ENCODE data around the gene TBCEL.

TBCEL gene

DNA sequence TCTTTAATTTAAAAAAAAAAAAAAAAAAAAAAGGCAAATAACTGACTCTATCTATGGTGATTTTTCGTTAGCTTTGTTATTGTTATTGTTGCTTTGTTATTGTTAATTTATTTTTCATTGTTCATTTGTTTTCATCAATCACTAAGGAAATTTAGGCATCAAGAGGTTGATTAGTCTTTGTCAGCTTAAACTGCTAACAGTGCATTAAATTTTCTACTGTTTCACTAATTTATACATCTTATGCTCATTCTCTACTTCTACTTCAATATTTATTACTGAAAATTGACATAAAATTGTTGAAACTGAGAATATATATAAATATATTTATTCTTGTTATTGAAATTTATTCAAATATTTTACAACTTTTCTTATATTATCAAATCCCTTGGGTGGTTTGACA is 24.0 kb downstream of the TBCEL start:
- H3K36me3 ChIP-seq: no peaks in the 10 kb centered on the region
- DNase-seq: no peak
- H3K9me3 ChIP-seq (ENCODE audit: severe bottlenecking): no peaks in the 10 kb centered on the region
- H3K4me3 ChIP-seq (ENCODE audit: low read depth, low read length): no peak overlapping the region
- no peak for TF ChIP-seq CTCF (IDR thresholded peaks at IDR 0.05; ENCODE audit: low read depth, low read length)
- H3K27ac ChIP-seq: no peak overlapping the region
- H3K27me3 ChIP-seq (ENCODE audit: insufficient read depth, low read depth, severe bottlenecking): no peaks in the 10 kb centered on the region

DNA sequence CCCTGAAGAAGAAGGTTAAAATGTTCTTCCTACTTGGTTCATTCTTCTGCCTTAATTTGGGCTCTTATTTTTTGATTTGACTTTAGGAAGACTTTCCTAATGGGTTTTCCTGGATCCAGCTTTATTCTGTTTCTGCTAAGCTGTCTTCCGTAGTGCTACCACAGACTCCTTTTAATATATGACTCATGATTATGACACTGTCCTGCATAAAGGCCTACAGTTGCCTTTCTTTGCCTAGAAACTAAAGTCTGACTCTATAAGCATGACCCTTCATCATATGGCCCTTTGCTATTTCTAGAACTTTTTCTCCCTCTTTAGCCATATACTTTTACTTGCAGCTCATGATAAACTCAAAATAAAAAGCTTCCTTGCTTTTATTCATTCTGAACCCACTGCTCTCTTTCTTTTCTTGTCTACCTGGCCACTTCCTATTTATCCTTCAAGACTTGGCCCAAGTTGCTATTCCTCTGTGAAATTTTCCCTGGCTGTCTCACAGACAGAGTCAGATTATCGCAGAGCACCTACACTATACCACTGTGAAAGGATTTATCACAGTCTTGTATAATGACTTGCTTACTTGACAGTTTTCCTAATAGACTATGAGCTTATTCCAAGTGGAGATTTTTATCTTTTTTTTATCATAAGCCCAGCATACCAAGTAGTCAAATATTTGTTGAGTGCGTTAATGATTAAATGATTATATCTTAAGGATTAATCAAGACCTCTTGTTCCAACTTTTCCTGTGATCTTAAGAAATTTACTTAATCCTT is 24.7 kb downstream of the TBCEL start:
- H3K27ac ChIP-seq: no peak overlapping the region
- DNase-seq: no peak
- H3K27me3 ChIP-seq (ENCODE audit: insufficient read depth, low read depth, severe bottlenecking): no peaks in the 10 kb centered on the region
- H3K9me3 ChIP-seq (ENCODE audit: severe bottlenecking): no peaks in the 10 kb centered on the region
- H3K36me3 ChIP-seq: peaks cover 4% of the 10 kb centered on the region
- TF ChIP-seq CTCF (IDR thresholded peaks at IDR 0.05; ENCODE audit: low read depth, low read length): no peak
- no peak overlapping the region for H3K4me3 ChIP-seq (ENCODE audit: low read depth, low read length)

DNA sequence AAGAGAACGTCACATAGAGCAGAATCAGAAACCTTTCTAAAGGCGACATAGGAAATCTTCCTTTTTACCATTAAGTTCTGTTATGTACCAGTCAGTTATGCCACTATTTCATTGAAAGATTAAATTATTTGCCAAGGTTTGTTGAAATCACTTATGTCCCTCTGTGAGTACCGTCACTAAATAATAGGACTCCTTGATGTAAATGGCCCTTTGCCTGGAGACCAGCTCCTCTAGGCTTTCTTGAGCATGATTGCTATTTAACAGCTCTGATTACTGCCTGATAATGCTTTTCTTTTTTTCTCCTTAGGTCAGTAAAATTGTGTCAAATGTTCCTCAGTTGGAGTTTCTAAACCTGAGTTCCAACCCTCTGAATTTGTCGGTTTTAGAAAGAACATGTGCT is 29.3 kb downstream of the TBCEL start:
- H3K27ac ChIP-seq: no peak overlapping the region
- H3K36me3 ChIP-seq: peaks cover 23% of the 10 kb centered on the region
- no peak for DNase-seq
- H3K27me3 ChIP-seq (ENCODE audit: insufficient read depth, low read depth, severe bottlenecking): no peaks in the 10 kb centered on the region
- no peak overlapping the region for H3K4me3 ChIP-seq (ENCODE audit: low read depth, low read length)
- H3K9me3 ChIP-seq (ENCODE audit: severe bottlenecking): no peaks in the 10 kb centered on the region
- no peak for TF ChIP-seq CTCF (IDR thresholded peaks at IDR 0.05; ENCODE audit: low read depth, low read length)

DNA sequence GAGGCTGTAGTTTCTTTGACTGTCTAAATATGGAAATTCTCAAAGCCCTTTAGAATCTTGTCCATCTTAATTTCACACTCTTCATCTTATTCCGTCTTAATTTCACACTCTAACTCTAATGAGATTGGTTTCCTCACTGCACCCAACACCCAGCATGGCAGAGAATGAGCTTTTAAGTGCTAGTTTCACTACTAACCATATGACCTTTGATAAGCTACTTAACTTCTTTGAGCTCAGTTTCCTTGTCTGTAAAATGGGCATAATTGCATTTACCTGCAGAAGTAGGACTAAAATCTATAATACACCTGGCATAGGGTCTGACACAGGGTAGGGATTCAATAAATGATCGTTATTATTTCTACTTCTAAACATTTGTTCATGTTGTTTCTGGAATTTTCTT is 30.4 kb downstream of the TBCEL start:
- Histone ChIP-seq H3K27ac (no peak overlapping the region), H3K36me3 (peaks cover 23% of the 10 kb centered on the region)

GRCh38 chr11:121055076-121055475 is 31.2 kb downstream of the TBCEL start:
- no peak overlapping the region for H3K27ac ChIP-seq
- DNase-seq: no peak
- no peak for TF ChIP-seq CTCF (IDR thresholded peaks at IDR 0.05; ENCODE audit: low read depth, low read length)
- H3K27me3 ChIP-seq (ENCODE audit: insufficient read depth, low read depth, severe bottlenecking): no peaks in the 10 kb centered on the region
- H3K4me3 ChIP-seq (ENCODE audit: low read depth, low read length): no peak overlapping the region
- peaks cover 23% of the 10 kb centered on the region for H3K36me3 ChIP-seq
- no peaks in the 10 kb centered on the region for H3K9me3 ChIP-seq (ENCODE audit: severe bottlenecking)

More for the DNA sequence above, 30.4 kb downstream of the TBCEL start:
- no peak overlapping the region for H3K4me3 ChIP-seq (ENCODE audit: low read depth, low read length)
- H3K27me3 ChIP-seq (ENCODE audit: insufficient read depth, low read depth, severe bottlenecking): no peaks in the 10 kb centered on the region
- no peak for TF ChIP-seq CTCF (IDR thresholded peaks at IDR 0.05; ENCODE audit: low read depth, low read length)
- DNase-seq: no peak
- no peaks in the 10 kb centered on the region for H3K9me3 ChIP-seq (ENCODE audit: severe bottlenecking)

GRCh38 chr11:121057922-121058321 is 34.0 kb downstream of the TBCEL start:
- H3K27ac ChIP-seq: no peak overlapping the region
- no peak for TF ChIP-seq CTCF (IDR thresholded peaks at IDR 0.05; ENCODE audit: low read depth, low read length)
- no peaks in the 10 kb centered on the region for H3K27me3 ChIP-seq (ENCODE audit: insufficient read depth, low read depth, severe bottlenecking)
- peaks cover 25% of the 10 kb centered on the region for H3K36me3 ChIP-seq
- DNase-seq: no peak
- H3K4me3 ChIP-seq (ENCODE audit: low read depth, low read length): no peak overlapping the region
- H3K9me3 ChIP-seq (ENCODE audit: severe bottlenecking): no peaks in the 10 kb centered on the region
